Sigmoid colon (tissue), 4 donors: ENCODE results near the gene GTF2IRD1.

Experiments
- CTCF ChIP-seq, 4 experiments: fragments of 450-650 bp in 3 of 4; fragments of 200-600 bp in 1 of 4; IDR thresholded peaks; one replicate each; pipeline ENCODE4 v1.5.1; 2016 to 2019; ENCODE audit warnings: antibody characterized with exemption in 4 of 4, mild to moderate bottlenecking in 3 of 4, moderate library complexity in 2 of 4
- POLR2AphosphoS5 ChIP-seq, 4 donors: sonication (generic); formaldehyde crosslinking; IDR thresholded peaks; one replicate each; pipeline ENCODE4 v1.6.1; 2017; ENCODE audit warnings: antibody characterized with exemption in 4 of 4

- TF ChIP-seq CTCF (IDR thresholded peaks at IDR 0.05) (no peak), POLR2AphosphoS5 (IDR thresholded peaks at IDR 0.05) (no peak)
Measured at GRCh38 chr7:74575811-74576210, 122.1 kb downstream of the GTF2IRD1 start.
